ENCODE measurements around the gene ATG2A. TPM values are rescaled to one million over a fixed set of nuclear protein-coding genes. Genes with fewer than 3 reads are reported as not detected.

ATG2A gene
- total RNA-seq, 4 donors from 2014 or later = 20.3 to 34.8 (median 22.2) TPM

- ATAC-seq (ENCODE audit: low FRiP score) (no peak), DNase-seq (ENCODE audit: low spot score) (no peak)
- no peak for TF ChIP-seq CTCF (IDR thresholded peaks at IDR 0.05)
Observed at GRCh38 chr11:64947208-64947814, 30.3 kb upstream of the ATG2A start.

- no peak for ATAC-seq (ENCODE audit: low FRiP score)
- no peak for DNase-seq (ENCODE audit: low spot score)
- no peak for TF ChIP-seq CTCF (IDR thresholded peaks at IDR 0.05)
Observed at GRCh38 chr11:64936539-64936938, 19.5 kb upstream of the ATG2A start.

- DNase-seq (ENCODE audit: low spot score) = no peak
- TF ChIP-seq CTCF (IDR thresholded peaks at IDR 0.05) = no peak
- ATAC-seq (ENCODE audit: low FRiP score) = peak; percentile 30
Observed at GRCh38 chr11:64935359-64936081, 18.5 kb upstream of the ATG2A start, which contains the start of gene GPHA2. Gene GPHA2 (minus strand): TSS chr11:64935893. CDS start chr11:64935460, 433 bp downstream.

GRCh38 chr11:64934682-64935358, 17.8 kb upstream of the ATG2A start:
- DNase-seq (ENCODE audit: low spot score) (no peak), ATAC-seq (ENCODE audit: low FRiP score) (no peak)
- no peak for TF ChIP-seq CTCF (IDR thresholded peaks at IDR 0.05)

GRCh38 chr11:64933935-64934681, 17.1 kb upstream of the ATG2A start:
- ATAC-seq (ENCODE audit: low FRiP score) (no peak), DNase-seq (ENCODE audit: low spot score) (no peak)
- TF ChIP-seq CTCF (IDR thresholded peaks at IDR 0.05) = no peak

GRCh38 chr11:64933213-64933934, 16.4 kb upstream of the ATG2A start:
- TF ChIP-seq CTCF (IDR thresholded peaks at IDR 0.05) = no peak
- ATAC-seq (ENCODE audit: low FRiP score) = no peak
- no peak for DNase-seq (ENCODE audit: low spot score)

All from omental fat pad (tissue), 4 donors.